Fibroblast of skin of abdomen (primary cell): ENCODE measurements around the gene MRPL39.
A peak's percentile ranks its signal among the peaks of the same experiment; 100 is the strongest.

Source experiments
- DNase-seq: peaks from one replicate; pipeline ENCODE4 v3.0.0-alpha.2; 2013

Gene MRPL39

DNA sequence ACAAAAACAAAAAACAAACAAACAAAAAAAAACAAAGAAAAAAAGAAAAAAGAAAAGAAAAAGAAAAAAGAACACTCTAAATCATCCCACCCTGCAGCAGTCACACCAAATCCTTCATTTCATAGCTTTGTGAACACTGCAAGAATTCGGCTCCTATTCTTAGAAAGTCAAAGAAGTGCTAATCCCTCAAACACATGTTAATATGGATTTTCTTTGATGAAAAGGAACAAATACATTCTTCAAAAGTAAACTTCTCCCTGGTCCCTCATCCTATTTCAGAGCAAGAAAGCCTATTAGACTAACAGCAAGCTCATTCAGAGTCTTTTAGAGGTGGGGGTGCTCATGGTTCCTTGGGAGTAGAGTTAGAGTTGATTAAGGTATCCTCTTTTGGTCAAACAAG lies 7.2 kb upstream of the MRPL39 start:
- no peak for DNase-seq

DNA sequence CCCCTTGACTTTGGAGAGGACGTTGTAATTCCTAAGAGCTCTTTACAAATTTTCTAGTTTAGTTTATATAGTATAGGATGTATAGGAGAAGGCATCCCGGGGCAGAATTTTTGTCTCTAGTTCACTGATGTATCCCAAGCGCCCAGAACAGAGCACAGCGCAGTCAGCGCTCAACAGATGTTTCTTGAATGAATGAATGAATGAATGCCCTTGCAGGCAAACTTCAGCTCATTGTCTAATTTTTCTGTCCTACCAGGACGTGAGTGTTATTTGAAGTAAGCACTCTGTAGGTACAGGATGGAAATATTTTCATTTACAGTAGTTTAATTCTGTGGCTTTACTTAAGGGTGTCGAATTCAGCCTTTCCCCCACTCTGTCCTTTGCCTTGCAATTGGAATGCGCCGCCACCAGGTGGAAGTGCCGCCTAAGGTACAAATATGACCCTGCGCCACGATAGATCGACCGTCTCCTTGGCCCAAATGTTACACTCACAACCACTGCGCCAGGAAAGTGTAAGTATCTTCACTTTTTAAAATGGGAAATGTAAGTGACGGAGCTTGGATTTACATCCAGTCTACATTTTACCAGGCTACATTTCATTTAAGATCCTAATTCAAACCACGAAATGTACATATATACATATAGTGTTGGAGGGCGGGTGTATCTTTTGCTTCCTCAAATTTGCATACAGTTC lies 910 bp upstream of the MRPL39 start:
- peak; percentile 81 for DNase-seq

DNA sequence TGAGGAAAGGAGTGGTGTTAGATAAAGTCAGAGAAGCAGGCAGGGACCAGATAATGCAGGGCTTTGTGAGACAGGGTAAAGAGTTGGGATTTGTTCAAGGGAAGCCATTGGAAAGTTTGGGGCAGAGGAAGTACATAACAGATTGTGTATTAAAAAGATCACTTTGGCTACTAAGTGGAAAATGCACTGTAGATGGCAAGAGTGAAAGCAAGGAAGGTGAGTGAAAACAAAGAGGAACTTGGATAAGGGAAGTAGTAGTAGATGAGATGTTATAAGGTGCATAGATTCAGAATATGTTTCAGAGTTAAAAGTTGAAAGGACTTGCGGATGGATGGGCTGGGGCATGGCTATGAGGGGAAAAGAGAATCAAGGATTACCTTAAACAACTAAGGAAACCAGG lies 17.4 kb downstream of the MRPL39 start:
- DNase-seq, result no peak

DNA sequence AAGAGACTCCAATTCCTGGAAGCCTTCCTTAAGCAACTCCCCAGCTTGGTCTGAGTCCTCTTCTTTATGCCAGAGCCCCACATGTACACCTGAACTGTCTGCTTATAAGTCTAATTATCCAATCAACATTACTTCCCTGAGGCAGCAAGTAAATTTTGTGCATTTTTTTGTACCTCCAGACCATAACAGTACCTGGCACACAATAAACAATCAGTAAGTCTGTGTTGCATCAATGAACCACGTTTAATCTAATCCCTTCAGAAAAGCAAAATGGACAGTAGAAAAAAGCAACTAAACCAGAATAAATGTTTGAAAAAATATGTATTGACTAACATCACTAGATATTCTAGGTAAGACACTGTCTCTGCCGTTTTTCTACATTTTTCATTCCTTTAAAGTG lies 20.5 kb downstream of the MRPL39 start:
- no peak for DNase-seq

DNA sequence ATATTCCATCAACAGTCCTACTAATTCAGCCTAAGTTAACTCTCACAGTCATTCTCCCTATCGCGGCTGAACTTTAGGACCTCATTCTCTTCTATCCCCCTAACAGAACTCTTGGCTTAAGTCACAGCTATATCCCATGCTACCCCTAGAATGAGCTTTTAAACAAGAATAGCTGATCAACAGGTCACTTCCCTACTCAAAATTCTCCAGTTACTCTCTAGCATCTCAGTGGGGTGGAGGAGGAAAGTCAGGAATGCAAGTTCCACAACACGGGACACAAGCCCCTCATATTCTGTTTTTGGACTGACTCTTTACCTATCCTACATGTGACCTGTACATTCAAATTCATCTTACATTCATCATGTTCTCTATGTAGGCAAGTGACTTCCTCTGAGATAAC lies 21.0 kb downstream of the MRPL39 start:
- DNase-seq, result no peak

DNA sequence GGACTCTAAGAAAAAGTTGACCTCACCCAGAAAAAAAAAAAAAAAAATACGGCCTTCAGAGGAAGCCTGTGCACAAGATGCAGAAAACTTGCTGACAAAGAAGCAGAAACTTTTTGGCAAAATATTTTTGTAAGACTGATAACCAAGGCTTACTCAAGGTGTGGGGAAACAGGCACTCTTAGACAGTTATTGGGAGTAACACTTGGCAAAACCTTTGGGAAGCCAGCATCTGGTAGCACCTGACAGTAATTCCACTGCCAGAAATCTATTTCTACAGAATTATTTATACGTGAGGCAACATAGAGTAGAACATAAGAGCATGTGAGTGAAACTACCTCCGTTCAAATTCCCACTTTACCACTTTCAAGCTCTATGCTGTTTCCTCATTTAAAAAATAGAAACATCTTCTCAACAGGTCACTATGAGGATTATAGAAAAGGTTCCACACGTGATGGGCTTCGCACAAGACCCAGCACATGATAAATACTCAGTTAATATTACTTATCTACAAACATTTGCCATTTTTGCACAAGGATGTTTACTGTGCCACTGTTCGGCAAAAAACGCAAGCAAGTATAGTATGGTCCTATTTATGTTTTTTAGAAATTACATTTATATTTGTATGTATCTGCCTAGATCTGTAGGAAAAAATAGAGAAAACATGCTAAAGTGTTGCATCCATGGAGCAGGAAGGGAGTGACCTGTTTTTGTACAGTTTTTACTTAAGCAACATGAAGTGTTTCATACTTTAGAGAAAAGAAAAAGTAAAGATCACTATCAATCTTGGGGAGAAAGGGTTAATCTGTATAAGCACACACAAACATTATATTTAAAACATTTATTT lies 22.2 kb downstream of the MRPL39 start:
- DNase-seq, result no peak

DNA sequence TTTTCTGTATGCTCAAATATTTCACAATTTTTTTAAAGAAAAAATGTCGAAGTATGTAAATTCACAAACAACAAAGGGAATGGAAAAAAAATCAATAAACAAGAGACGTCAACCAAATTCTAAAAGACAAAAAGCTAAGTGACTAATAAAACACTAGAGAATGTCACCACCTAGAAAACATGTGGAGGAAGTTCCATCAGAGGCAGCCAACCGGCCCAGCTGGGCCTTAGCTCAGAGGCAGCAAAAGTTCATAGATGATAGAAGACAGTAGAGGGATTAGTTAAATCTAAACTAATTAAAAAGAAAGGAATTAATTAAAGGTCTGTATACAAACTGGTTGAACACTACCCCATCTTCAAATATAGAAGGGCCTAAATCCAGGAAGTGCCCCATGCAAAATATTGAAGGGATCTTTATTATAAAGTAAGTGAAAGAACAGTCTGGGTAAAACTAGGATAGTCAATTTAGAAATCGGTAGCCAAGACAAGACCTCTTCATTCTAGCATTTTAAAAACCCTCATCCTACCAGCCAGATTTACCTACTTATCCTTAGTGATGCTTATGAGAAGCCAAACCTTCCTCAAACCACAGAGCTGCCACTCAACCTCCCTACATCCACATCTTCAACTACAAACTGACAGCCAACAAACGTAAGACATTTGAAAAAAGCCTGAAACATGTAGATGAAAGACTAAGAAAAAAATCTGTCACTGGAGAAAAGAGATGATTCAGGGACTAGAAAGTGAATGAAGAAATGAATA lies 23.7 kb downstream of the MRPL39 start:
- no peak for DNase-seq

DNA sequence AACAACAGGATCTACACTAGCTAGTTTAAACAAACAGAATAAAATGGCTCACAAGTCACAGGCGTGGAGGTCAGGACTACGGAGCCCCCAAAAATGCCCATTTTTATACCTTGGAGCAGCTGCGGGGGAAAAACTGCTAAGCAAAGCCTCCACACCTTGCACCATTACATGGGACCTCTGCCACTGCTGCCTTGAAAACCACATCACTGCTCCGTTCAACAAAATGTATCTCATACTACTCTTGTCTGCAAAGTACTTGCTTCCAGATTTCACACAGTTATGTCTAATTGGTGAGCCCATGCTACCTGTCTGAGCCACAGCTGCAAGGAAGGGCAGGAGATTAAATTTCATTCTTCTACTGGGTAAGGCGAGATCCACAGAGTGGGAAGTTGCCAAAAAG lies 24.4 kb downstream of the MRPL39 start:
- no peak for DNase-seq

DNA sequence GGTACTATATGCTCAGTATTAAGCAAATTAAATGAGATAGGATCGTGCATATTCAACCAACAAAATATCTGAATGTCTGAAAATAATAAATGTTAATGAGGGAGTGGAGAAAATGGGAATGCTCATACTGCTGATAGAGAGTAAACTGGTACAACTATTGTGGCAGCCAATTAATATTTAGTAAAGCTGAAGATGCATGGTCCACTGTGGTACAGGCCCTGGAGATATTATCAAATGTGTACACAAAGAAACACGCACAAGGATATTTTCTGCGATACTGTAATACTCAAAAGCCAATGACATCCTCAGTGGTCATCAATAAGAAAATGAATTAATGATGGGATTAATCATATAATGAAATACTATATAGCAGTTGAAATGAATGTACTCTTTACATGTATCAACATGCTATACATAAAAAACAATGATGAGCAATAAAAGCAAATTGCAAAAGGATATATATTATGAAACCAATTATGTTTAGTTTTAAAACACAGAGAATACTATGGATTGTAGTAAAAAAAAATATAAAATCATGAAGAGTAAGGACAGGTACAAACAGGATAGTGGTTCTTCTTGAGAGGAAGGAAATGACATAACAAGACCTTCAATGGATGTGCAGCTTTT lies 25.0 kb downstream of the MRPL39 start:
- no peak for DNase-seq

DNA sequence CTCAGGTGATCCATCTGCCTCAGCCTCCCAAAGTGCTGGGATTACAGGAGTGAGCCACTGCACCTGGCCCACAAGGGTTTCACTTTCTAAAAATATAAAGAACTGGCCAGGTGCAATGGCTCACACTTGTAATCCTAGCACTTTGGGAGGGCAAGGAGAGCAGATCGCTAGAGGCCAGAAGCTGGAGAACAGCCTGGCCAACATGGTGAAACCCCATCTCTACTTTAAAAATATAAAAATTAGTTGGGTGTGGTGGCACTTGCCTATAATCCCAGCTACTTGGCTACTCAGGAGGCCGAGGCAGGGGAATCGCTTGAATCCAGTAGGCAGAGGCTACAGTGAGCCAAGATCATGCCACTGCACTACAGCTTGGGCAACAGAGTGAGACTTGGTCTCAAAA lies 25.7 kb downstream of the MRPL39 start:
- DNase-seq, result no peak

DNA sequence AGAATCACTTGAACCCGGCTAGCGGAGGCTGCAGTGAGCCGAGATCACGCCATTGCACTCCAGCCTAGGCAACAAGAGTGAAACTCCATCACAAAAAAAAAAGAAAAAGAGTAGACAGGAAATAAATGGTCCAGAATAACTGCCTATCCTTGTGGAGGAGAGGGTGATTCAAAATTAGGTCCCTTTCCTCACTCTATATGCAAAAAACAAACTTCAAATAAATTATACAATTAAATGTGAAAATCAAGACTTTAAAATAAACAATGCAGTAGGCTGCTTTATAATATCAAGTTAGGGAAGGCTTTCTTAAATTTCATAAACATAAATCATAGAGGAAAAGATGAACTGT lies 26.4 kb downstream of the MRPL39 start:
- no peak for DNase-seq

DNA sequence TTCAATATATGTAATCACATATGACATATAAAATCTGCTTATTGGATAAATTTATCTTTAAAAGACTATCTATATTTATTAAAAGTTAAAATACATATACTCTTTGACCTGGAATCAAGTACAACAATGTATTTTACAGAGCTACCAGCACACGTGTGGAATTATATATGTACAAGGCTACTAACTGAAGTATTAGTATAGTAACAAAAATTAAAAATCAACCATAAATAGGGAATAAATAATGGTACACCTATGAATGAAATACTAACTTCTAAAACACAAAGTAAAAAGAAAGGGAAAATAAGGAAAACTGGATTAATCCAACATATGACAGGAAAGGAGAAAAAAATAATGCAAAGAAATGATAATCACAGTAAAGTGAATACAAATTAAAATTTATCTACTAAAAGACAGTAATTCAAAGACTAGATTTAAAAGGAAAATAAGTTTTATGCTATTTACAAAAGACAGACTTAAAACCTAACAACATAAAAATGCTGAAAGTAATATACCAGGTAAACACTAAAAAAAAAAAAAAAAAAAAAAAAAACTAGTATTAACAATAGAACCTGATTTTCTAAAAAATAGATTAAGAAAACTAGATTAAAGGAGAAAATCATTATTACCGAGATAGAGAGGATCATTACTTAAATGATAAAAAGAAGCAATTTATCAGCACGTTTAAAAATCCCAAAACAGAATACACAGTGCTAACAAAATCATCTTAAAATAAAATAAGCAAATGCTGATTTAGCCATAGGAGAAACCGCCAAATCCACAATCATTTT lies 27.9 kb downstream of the MRPL39 start:
- no peak for DNase-seq

DNA sequence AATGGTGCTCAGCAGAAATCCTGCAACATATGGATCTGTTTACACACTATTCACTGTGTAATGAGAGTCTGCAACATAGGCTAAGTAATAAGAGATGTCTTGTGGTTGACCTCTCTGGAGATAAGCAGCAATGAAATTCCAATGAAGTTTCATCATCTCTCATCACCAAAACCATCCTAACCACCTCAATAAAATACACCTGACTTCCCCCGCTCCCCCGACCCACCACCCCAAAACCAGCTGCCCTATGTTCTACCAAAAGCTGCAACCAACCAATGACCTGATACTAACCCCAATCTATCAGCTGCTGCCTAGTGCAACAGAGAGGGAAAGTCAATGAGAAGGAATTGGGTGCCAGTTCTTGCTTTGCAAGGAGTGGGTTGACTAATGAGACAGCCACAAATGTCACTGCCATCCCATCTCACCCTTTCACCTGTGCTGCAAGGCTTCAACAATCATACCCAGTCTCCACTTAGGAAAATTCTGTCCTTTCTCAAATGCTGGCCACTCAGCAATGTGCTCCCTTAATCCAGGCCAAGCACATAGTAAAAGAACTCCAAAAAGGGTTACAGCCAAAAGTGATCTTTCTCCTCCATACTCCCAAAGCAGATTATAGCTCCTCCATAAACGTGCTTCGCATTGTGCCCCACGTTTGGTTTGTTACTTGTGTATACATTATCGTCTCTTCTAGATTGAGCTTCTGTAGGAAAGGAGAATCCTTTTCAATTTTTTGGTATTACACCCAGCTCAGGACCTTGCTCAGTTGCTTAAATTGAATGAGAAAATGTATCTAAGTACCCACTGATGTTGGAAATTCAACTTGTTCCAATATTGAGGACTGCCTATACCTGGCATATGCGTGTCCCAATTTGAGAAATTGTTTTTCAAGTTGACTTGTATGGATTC lies 29.0 kb downstream of the MRPL39 start:
- no peak for DNase-seq

DNA sequence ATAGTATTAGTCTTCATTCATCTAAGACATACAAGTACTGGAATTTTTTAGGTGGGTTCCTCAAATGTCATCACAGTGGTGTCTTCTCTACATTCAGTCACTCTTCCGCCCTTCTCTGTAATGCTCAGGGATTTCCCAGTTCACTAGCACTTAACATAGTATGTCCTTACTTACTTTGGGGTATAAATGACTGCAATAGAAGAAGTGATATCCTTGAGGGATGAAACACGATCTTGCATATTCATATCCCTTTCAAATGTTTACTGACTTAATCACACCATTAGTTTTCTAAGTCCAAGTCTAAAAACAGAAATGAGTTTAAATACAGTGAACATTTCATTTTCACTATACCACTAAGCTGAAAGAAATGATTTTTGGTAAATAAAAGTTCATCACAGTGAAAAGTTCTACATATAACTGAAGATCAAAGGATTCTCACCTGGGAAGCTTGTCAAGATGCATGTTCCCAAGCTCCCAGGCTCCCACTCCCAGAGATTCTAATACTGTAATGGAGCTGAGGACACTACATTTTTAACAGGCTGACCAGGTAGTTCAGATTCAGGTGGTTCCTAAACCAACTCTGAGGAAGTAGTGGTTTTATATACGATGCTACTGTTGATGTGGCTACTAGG lies 29.7 kb downstream of the MRPL39 start:
- DNase-seq, result no peak

DNA sequence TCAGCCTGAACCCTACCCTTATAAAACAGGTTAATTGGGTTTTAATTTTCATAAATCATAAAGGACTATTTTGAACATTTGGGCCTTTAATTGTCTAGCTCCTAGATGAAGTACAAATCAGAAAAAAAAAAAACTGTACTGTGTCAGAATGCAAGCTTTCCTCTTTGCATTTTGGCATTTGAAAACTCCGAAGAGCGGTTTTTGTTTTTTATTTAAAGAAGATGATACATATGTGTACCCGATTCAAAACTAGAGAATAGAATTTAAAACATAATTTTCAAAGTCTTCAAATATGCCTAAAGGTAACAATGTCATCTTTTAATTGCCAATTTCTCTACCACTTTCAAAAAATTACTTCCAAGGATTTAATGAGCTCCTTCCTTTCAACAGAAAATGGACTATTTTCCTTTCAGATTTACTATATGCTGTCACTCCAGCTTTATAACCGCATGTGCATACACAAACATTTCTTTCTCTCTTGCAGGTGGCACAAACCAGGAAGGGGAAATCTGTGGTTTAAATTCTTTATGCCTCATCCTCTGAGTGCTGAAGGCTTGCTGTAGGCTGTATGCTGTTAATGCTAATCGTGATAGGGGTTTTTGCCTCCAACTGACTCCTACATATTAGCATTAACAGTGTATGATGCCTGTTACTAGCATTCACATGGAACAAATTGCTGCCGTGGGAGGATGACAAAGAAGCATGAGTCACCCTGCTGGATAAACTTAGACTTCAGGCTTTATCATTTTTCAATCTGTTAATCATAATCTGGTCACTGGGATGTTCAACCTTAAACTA lies 33.7 kb downstream of the MRPL39 start:
- DNase-seq, result peak; percentile 93

DNA sequence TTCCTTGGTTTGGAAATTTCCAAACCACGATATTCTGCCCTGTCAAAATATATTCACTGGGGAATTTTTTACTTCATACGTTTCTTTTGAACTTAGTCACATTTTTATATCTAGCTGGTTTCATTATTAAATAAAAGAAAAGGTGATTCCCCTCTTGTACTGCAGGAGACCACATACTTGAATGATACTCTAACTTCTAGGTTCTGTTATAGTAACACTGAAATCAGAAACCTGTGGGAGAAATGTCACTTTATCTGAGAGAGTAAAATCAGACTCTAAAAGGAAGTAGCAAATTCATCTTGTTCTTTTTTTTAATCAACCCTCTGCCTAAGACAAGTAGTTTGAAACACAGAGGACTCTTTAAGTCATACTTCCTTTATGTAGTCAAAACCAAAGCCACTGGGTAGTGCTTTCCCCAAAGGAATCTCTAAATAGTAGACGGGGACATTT lies 34.4 kb downstream of the MRPL39 start:
- no peak for DNase-seq

DNA sequence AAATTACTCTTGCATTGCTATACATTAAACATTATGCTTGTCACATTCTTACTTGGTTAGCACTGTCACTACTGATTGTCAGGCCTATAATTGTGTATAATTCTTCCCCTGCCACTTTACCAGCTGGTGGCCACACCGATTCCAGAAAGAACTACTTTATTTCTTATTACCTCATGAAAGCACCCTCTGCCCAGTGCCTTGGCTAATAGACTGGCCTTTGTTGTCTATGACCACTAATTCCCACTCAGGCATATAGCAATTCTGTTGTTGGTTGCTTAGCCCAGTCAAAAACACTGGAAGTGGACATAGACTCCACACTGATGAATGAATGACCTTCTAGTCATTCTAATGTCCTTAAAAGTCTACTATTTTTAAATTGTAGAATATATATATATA lies 35.6 kb downstream of the MRPL39 start:
- DNase-seq, result no peak

DNA sequence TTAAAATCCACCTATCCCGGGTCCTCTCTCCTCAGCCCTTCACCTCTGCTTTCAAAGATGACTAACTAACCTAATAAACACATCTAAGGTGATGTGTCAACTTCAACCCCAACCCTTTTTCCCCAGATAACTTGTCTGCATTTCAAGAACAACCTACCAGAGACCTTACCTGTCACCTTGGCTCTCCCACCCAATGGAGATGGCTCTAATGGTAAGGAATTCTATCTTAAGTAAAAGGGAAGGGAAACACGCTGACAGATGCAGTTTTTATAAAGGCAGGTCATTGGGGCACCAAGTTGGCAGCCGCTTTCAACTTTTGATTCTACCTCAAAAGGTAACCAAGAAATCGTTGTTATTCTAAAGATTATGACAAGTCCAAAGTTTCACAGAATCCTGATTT lies 37.6 kb downstream of the MRPL39 start:
- no peak for DNase-seq

DNA sequence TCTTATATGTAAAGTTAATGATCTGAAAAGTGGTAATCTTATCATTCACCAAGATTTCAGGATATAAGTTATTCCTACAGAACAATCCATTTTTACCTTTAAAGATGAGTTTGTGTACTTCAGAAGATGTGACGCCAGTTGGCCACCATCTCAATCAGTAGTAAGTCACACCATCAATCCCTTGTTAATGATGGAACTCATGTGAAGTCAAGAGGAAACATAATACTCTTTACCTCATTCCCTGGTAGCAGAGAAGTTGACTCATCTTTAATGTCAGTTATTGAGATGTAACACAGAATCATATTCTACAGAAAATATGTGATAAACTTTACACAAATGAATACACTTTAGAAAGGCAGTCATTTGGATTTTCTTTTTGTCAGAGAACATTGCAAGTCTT lies 38.2 kb downstream of the MRPL39 start:
- no peak for DNase-seq

DNA sequence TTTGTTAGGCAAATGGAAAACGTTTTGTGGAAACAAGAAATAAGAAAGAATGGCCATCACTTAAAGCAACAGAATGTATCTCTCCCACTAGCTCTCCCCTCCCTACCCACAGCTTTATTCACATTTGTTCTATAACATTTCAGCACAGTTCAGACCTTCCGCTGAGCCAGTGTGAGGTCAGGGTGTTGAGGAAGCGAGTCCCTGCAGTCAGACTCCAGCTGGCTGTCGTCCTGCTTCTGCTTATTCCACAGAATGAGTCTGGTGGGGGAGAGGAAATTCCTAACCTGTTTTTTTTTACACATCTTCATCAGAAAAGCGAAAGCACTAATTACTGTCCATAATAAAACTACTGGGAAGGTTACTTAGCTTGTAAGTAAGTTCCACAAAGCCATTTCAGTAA lies 39.0 kb downstream of the MRPL39 start:
- DNase-seq, result peak; percentile 72
